ENCODE results near the gene NTM. TPM values are rescaled to one million over a fixed set of nuclear protein-coding genes. Genes with fewer than 3 reads are reported as not detected.

NTM gene
- total RNA-seq, 4 donors from 2014 or later, result 0.21 to 3.2 (median 0.84) TPM

DNA sequence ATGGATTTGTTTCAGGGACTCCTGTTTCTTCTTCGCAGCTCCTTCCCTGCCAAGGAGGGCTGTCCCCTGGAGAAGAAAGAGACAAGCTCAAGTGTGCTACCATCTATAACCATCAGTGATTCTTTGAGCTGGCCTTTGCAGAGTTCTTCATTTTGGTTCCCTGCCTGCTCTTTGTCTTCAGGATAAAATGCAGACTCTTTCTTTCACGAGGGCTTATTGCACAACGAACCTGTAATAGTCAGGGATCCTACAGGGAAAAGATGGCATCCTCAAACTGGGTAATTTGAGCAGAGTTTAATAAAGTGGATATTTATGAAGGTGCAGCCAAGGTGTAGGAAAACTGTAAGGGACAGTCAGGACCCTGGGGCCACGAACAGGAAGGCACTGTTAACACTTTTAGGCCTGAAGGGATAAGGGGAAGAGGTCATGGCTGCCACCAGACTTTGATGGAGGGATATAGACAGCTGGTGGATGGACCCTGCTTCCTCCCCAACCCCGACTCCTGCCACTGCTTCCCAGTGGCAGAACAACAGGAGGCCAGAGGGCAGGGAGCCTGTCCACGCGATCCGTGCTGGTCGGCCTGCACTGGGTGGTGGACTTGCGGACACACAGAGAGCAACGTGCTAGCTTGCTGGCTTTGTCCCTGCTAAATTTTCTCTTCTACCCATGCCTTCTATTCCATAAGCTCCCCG is 767.0 kb downstream of the NTM start:
- no peaks in the 10 kb centered on the region for H3K9me3 ChIP-seq
- H3K4me3 ChIP-seq, result no peak overlapping the region
- intact Hi-C loops (cut with DNase I), result no loop called here
- TF ChIP-seq, protein P1, sequence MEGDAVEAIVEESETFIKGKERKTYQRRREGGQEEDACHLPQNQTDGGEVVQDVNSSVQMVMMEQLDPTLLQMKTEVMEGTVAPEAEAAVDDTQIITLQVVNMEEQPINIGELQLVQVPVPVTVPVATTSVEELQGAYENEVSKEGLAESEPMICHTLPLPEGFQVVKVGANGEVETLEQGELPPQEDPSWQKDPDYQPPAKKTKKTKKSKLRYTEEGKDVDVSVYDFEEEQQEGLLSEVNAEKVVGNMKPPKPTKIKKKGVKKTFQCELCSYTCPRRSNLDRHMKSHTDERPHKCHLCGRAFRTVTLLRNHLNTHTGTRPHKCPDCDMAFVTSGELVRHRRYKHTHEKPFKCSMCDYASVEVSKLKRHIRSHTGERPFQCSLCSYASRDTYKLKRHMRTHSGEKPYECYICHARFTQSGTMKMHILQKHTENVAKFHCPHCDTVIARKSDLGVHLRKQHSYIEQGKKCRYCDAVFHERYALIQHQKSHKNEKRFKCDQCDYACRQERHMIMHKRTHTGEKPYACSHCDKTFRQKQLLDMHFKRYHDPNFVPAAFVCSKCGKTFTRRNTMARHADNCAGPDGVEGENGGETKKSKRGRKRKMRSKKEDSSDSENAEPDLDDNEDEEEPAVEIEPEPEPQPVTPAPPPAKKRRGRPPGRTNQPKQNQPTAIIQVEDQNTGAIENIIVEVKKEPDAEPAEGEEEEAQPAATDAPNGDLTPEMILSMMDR (IDR thresholded peaks at IDR 0.05), result no peak
- no peak for TF ChIP-seq POLR2A (IDR thresholded peaks at IDR 0.05)
- H3K27me3 ChIP-seq, result no peaks in the 10 kb centered on the region
- H3K36me3 ChIP-seq, result no peaks in the 10 kb centered on the region
- WGBS, 2 donors, result 64 to 75% methylated on average over 6 to 12 of the region's 12 CpGs
- no peak for DNase-seq
- no peak overlapping the region for H3K27ac ChIP-seq
- H3K4me1 ChIP-seq, result no peaks in the 10 kb centered on the region

DNA sequence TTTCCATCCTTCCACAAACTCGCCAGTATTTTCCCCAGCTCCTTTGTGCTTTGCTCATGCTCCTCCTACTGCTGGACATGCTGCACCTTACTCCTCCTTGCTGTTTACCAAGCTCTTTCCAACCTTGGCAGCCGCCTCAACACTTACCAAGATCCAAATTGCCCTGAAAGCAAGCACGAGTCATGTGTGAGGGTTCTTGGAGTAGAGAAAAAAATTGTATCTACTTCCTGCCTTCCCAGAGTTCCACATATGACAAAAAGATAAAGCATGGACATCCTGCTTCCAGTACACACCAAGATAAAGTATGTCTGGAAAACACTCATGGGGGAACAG is 767.5 kb downstream of the NTM start:
- intact Hi-C loops (cut with DNase I), result no loop called here
- Histone ChIP-seq H3K4me1 (no peaks in the 10 kb centered on the region), H3K27ac (no peak overlapping the region), H3K27me3 (no peaks in the 10 kb centered on the region), H3K9me3 (no peaks in the 10 kb centered on the region), H3K36me3 (no peaks in the 10 kb centered on the region), H3K4me3 (no peak overlapping the region)
- TF ChIP-seq, protein P1 (IDR thresholded peaks at IDR 0.05), result no peak
- TF ChIP-seq POLR2A (IDR thresholded peaks at IDR 0.05), result no peak
- no peak for DNase-seq
- WGBS, 2 donors, result 58 to 62% methylated on average over 3 of the region's 3 CpGs

DNA sequence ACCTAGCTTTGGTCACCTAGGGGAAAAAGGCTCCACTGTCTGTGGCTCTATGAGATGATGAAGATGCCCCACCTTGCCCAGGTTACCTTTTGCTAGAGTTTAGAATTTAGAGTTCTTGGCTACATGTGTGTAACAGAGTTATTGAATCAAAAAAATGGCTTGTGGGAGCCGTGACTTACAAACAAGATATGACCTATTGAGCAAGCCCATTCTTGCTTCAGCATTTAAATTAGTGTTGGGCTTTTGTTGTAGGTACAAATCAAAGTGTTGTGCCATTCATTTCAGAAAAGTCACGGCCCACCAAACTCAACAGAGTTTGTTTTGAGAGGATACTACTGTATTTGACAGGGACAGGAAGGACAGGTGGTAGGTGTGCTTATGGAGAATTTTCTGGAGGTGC is 768.8 kb downstream of the NTM start:
- no peak overlapping the region for H3K4me3 ChIP-seq
- intact Hi-C loops (cut with DNase I), result no loop called here
- no peak for DNase-seq
- WGBS, 2 donors, result 29 to 58% methylated on average over 2 of the region's 2 CpGs
- H3K27me3 ChIP-seq, result no peaks in the 10 kb centered on the region
- H3K27ac ChIP-seq, result no peak overlapping the region
- no peaks in the 10 kb centered on the region for H3K4me1 ChIP-seq
- no peaks in the 10 kb centered on the region for H3K9me3 ChIP-seq
- no peak for TF ChIP-seq POLR2A (IDR thresholded peaks at IDR 0.05)
- TF ChIP-seq, protein P1 (IDR thresholded peaks at IDR 0.05), result no peak
- no peaks in the 10 kb centered on the region for H3K36me3 ChIP-seq

DNA sequence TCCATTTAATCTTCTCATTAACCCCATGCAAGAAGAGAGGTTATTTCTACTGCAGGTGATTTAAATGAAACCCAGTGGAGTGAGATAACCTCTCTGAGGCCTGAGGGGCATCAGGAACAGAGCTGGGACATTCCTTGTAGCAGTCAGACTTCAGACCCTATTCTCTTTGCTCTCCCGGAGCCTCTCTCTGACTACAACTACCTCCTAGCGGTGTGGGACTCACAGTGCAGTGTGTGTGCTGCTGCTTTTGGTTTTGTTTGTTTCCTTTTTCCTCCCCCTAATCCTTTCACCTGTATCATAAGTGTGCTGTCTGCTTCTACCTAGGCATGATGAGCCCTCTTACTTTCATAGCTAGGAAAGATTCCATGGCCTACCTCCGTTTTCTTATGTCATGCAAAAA is 769.6 kb downstream of the NTM start:
- no peaks in the 10 kb centered on the region for H3K9me3 ChIP-seq
- H3K4me3 ChIP-seq, result no peak overlapping the region
- no peaks in the 10 kb centered on the region for H3K36me3 ChIP-seq
- H3K4me1 ChIP-seq, result no peaks in the 10 kb centered on the region
- no peak for DNase-seq
- TF ChIP-seq, protein P1 (IDR thresholded peaks at IDR 0.05), result no peak
- no peak for TF ChIP-seq POLR2A (IDR thresholded peaks at IDR 0.05)
- 69 to 87% methylated on average over 3 of the region's 3 CpGs for WGBS, 2 donors
- intact Hi-C loops (cut with DNase I), result no loop called here
- no peak overlapping the region for H3K27ac ChIP-seq
- no peaks in the 10 kb centered on the region for H3K27me3 ChIP-seq

DNA sequence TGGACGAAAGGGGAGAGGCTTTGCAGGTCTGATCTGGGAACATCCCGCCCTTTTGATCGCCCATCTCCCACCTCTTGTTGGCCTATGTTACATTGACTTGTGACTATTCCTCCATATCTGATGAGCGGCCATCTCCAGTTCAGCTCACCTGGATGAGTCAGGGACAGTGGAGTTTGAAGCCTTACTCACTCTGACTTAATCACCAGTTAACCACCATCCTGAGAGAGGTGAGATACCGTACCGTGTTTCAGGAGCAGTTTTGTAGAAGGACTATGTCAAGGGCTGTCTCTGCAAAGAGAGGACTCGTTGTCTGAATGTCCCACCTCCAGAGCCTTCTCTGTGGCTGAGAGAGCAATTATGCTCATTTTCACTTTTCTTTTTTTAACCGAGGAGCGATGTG is 771.7 kb downstream of the NTM start:
- no peaks in the 10 kb centered on the region for H3K9me3 ChIP-seq
- no peak overlapping the region for H3K4me3 ChIP-seq
- no peak overlapping the region for H3K27ac ChIP-seq
- H3K36me3 ChIP-seq, result no peaks in the 10 kb centered on the region
- no peaks in the 10 kb centered on the region for H3K4me1 ChIP-seq
- no peak for DNase-seq
- TF ChIP-seq POLR2A (IDR thresholded peaks at IDR 0.05), result no peak
- TF ChIP-seq, protein P1 (IDR thresholded peaks at IDR 0.05), result no peak
- WGBS, 2 donors, result 84 to 85% methylated on average over 5 to 9 of the region's 9 CpGs
- H3K27me3 ChIP-seq, result no peaks in the 10 kb centered on the region
- intact Hi-C loops (cut with DNase I), result no loop called here

All from esophagus squamous epithelium (tissue), 5 donors.